ENCODE measurements around the gene TMEM200C. TPM values are rescaled to one million over a fixed set of nuclear protein-coding genes. Genes with fewer than 3 reads are reported as not detected.

The TMEM200C gene
- total RNA-seq, 1 experiment from 2014 or later = 0.05 TPM

DNA sequence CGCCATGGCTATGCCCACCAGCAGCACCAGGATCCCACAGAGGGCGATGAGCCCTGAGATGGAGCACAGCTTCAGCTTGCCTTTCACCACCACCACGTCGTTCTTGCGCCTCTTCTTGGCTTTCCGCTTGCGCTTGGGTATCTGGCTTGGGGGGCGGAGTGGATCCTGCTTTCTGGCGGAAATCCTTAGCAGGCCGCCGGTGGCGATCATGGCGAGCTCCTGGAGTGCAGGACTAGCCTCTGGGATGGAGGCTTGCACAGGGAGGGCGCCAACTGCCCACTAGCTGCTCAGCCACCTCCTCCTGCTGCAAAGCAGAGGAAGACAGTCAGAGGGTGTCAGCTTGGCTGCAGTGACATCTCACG, 3.5 kb downstream of the TMEM200C start:
- H3K27ac Mint-ChIP-seq (ENCODE audit: unreplicated experiment) = no peak overlapping the region
- H3K9me3 ChIP-seq = no peaks in the 10 kb centered on the region
- TF ChIP-seq, protein P1, sequence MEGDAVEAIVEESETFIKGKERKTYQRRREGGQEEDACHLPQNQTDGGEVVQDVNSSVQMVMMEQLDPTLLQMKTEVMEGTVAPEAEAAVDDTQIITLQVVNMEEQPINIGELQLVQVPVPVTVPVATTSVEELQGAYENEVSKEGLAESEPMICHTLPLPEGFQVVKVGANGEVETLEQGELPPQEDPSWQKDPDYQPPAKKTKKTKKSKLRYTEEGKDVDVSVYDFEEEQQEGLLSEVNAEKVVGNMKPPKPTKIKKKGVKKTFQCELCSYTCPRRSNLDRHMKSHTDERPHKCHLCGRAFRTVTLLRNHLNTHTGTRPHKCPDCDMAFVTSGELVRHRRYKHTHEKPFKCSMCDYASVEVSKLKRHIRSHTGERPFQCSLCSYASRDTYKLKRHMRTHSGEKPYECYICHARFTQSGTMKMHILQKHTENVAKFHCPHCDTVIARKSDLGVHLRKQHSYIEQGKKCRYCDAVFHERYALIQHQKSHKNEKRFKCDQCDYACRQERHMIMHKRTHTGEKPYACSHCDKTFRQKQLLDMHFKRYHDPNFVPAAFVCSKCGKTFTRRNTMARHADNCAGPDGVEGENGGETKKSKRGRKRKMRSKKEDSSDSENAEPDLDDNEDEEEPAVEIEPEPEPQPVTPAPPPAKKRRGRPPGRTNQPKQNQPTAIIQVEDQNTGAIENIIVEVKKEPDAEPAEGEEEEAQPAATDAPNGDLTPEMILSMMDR (IDR thresholded peaks at IDR 0.05; ENCODE audit: insufficient read depth in 1 of 2, low read depth in 1 of 2, low read length in 1 of 2, severe bottlenecking in 1 of 2, unreplicated experiment in 1 of 2) = no peak
- no peaks in the 10 kb centered on the region for H3K4me1 Mint-ChIP-seq (ENCODE audit: low read depth, unreplicated experiment)
- ChIA-PET CTCF (no interaction called here), POLR2A (no interaction called here)
- no peak overlapping the region for H3K4me3 Mint-ChIP-seq (ENCODE audit: unreplicated experiment)
- H3K27me3 ChIP-seq (replicated peaks; ENCODE audit: control insufficient read depth, insufficient read depth, low read length) = peaks cover 7% of the 10 kb centered on the region; the same call in 1 of the 2 replicates
- H3K4me3 ChIP-seq (ENCODE audit: low read depth, low read length) = no peak overlapping the region
- intact Hi-C loops (cut with micrococcal nuclease; ENCODE audit: unreplicated experiment) = no loop called here
- H3K36me3 ChIP-seq (ENCODE audit: control insufficient read depth, insufficient read depth, low read length) = no peaks in the 10 kb centered on the region
- no TSS peak for BruUV-seq (replicated peaks)
- DNase-seq = no peak
- H3K9me3 Mint-ChIP-seq (ENCODE audit: unreplicated experiment) = no peaks in the 10 kb centered on the region
- H3K36me3 Mint-ChIP-seq (ENCODE audit: insufficient read depth, unreplicated experiment) = no peaks in the 10 kb centered on the region
- H3K4me1 ChIP-seq = no peaks in the 10 kb centered on the region
- peaks cover 30% of the 10 kb centered on the region for H3K27me3 Mint-ChIP-seq (ENCODE audit: insufficient read depth, unreplicated experiment)

DNA sequence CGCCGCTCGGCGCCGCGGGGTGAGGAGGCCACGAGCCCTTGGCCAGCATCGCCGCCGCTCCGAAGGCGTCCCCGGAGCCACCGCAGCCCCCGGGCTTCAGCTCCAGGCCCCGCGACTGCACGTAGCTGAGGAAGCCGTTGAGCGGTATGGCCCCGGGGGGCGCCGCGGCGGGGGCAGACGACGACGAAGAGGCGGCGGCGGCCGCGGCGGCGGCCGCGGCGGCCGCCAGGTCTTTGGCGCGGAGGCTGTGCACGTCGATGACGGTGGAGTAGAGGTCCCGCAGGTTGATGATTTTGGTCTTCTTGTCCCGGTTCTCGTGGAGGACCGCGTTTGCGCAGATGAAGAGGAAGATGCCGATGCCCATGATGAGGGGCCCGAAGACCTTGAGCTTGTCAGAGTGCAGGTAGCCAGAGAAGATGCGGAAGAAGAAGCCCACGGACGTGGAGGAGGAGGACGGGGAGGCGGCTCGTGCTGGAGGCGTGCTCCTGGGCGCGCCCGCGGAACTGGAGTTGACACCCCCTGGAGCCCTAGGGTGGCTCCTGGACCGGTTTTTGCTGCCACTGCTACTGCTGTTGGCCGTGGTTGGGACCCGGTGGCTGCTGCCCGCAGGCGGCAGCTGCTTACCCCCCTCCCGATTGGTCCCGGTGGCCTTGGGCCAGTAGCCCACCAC, 4.0 kb downstream of the TMEM200C start:
- H3K9me3 ChIP-seq = no peaks in the 10 kb centered on the region
- H3K4me3 ChIP-seq (ENCODE audit: low read depth, low read length) = no peak overlapping the region
- H3K36me3 Mint-ChIP-seq (ENCODE audit: insufficient read depth, unreplicated experiment) = no peaks in the 10 kb centered on the region
- no peaks in the 10 kb centered on the region for H3K4me1 ChIP-seq
- no peak for DNase-seq
- BruUV-seq (replicated peaks) = no TSS peak
- intact Hi-C loops (cut with micrococcal nuclease; ENCODE audit: unreplicated experiment) = no loop called here
- peaks cover 27% of the 10 kb centered on the region for H3K27me3 Mint-ChIP-seq (ENCODE audit: insufficient read depth, unreplicated experiment)
- H3K36me3 ChIP-seq (ENCODE audit: control insufficient read depth, insufficient read depth, low read length) = no peaks in the 10 kb centered on the region
- CTCF ChIA-PET = no interaction called here
- H3K9me3 Mint-ChIP-seq (ENCODE audit: unreplicated experiment) = no peaks in the 10 kb centered on the region
- no peaks in the 10 kb centered on the region for H3K4me1 Mint-ChIP-seq (ENCODE audit: low read depth, unreplicated experiment)
- POLR2A ChIA-PET = no interaction called here
- TF ChIP-seq, protein P1 (IDR thresholded peaks at IDR 0.05; ENCODE audit: insufficient read depth in 1 of 2, low read depth in 1 of 2, low read length in 1 of 2, severe bottlenecking in 1 of 2, unreplicated experiment in 1 of 2) = no peak
- H3K27ac Mint-ChIP-seq (ENCODE audit: unreplicated experiment) = no peak overlapping the region
- H3K4me3 Mint-ChIP-seq (ENCODE audit: unreplicated experiment) = no peak overlapping the region
- peaks cover 6% of the 10 kb centered on the region; the same call in 1 of the 2 replicates for H3K27me3 ChIP-seq (replicated peaks; ENCODE audit: control insufficient read depth, insufficient read depth, low read length)

DNA sequence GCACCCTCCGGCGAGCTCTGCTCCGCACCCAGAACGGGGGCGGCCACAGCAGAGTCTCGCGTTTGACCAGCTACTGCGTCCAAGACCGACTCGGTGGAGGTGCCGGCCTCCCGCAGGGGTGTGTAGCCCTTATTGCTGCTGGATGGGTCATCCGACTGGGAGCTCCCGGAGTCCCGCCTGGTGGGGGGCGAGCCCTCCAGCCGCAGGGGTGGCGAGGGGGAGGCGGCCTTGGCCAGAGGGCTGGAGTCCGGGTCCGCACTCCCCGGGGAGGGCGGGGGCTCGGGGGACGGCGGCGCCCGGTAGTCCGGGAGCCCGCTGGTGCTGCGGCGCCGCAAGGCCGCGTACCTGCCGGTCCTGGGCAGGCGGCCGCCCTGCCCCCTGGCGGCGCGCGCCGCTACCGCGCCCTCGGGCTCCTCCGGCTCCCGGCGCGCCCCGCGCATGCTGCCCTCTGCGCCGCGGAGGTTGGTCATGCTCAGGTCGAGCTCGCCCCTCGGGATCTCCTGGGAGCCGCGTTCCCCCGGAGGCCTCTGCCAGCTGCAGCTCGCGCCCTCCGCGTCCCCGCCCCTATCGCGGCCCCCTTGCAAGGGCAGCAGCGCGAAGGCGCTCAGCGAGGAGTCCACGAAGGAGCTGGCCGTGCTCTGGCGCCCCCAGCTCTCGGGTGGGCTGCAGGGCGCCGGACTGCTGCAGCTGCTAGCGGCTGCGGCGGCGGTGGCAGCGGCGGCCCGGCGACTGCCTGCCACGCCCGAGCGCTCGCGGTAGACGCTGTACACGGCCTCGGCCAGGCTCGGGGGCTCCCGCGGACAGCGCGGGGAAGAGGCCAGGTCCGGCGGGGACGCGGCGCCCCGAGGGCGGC, 4.8 kb downstream of the TMEM200C start:
- intact Hi-C loops (cut with micrococcal nuclease; ENCODE audit: unreplicated experiment) = no loop called here
- Histone ChIP-seq H3K27me3 (replicated peaks; ENCODE audit: control insufficient read depth, insufficient read depth, low read length) (peaks cover 6% of the 10 kb centered on the region; the same call in 1 of the 2 replicates), H3K36me3 (ENCODE audit: control insufficient read depth, insufficient read depth, low read length) (no peaks in the 10 kb centered on the region), H3K9me3 (no peaks in the 10 kb centered on the region), H3K4me3 (ENCODE audit: low read depth, low read length) (no peak overlapping the region), H3K4me1 (no peaks in the 10 kb centered on the region)
- Mint-ChIP-seq H3K4me1 (ENCODE audit: low read depth, unreplicated experiment) (no peaks in the 10 kb centered on the region), H3K27me3 (ENCODE audit: insufficient read depth, unreplicated experiment) (peaks cover 23% of the 10 kb centered on the region), H3K36me3 (ENCODE audit: insufficient read depth, unreplicated experiment) (no peaks in the 10 kb centered on the region), H3K27ac (ENCODE audit: unreplicated experiment) (no peak overlapping the region), H3K4me3 (ENCODE audit: unreplicated experiment) (no peak overlapping the region), H3K9me3 (ENCODE audit: unreplicated experiment) (no peaks in the 10 kb centered on the region)
- DNase-seq = no peak
- ChIA-PET POLR2A (no interaction called here), CTCF (interaction anchor here (0.6 kb wide), 1 partner anchor 317 kb away, joined by 5 read pairs; no protein-coding TSS in a partner anchor)
- TF ChIP-seq, protein P1 (IDR thresholded peaks at IDR 0.05; ENCODE audit: insufficient read depth in 1 of 2, low read depth in 1 of 2, low read length in 1 of 2, severe bottlenecking in 1 of 2, unreplicated experiment in 1 of 2) = no peak
- BruUV-seq (replicated peaks) = no TSS peak
